Suprapubic skin (tissue), 3 donors: ENCODE measurements around the gene CELSR3.

Experiments used
- EP300 ChIP-seq: sonication (generic); formaldehyde crosslinking; IDR thresholded peaks from one replicate; pipeline ENCODE4 v1.6.1; 2017; ENCODE audit warnings: antibody characterized with exemption
- TF ChIP-seq, protein P1 (sequence below), 2 donors: fragments of 200-600 bp in 1 of 2; fragments of 450-650 bp in 1 of 2; sonication (generic) in 1 of 2; IDR thresholded peaks; one replicate each; pipeline ENCODE4 v1.5.1; 2016 to 2019; ENCODE audit warnings: antibody characterized with exemption in 2 of 2, mild to moderate bottlenecking in 1 of 2, moderate library complexity in 1 of 2

DNA sequence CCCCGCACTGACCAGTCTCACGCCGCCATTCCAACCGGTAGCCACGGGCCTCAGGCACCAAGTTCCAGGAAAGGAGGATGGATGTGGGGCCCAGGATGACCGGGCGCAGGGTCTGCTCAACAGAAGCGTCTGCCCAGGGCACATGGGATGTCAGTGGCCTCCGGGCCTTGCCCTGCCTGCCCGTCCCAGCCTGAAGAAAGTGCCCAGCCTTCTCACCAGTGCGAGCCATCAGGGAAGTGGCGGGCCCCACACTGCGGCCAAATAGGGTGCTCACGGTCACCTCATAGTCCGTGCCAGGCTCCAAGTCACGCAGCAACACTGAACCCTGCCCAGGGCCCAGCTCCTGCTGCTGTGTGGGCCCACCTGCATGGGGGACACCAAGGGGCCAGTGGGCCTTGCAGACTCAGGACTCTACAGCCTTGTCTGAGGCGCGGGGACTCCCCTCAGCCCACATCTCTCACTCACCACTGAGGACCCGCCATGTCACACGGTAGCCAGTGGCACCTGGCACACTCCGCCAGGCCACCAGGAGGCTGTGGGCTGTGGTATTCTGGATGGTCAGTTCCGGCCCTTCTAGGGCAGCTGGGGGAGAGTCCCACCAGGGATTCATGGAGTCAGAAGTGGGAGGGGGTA, 70.7 kb downstream of the CELSR3 start:
- TF ChIP-seq, protein P1, sequence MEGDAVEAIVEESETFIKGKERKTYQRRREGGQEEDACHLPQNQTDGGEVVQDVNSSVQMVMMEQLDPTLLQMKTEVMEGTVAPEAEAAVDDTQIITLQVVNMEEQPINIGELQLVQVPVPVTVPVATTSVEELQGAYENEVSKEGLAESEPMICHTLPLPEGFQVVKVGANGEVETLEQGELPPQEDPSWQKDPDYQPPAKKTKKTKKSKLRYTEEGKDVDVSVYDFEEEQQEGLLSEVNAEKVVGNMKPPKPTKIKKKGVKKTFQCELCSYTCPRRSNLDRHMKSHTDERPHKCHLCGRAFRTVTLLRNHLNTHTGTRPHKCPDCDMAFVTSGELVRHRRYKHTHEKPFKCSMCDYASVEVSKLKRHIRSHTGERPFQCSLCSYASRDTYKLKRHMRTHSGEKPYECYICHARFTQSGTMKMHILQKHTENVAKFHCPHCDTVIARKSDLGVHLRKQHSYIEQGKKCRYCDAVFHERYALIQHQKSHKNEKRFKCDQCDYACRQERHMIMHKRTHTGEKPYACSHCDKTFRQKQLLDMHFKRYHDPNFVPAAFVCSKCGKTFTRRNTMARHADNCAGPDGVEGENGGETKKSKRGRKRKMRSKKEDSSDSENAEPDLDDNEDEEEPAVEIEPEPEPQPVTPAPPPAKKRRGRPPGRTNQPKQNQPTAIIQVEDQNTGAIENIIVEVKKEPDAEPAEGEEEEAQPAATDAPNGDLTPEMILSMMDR (IDR thresholded peaks at IDR 0.05): no peak
- no peak for TF ChIP-seq EP300
